CD14-positive monocyte (primary cell): ENCODE results near the gene IRAK3. TPM values are rescaled to one million over a fixed set of nuclear protein-coding genes. Genes with fewer than 3 reads are reported as not detected.

Source experiments
- DNase-seq, 3 donors: peaks; one replicate each; pipeline ENCODE4 v3.0.0-alpha.2; 2011 to 2022
- H2AFZ ChIP-seq: 2 replicates; pipeline ENCODE4 v1.6.0; 2012; ENCODE audit warnings: mild to moderate bottlenecking, low read depth, low read length, inconsistent platforms; ENCODE audit not compliant: insufficient read depth, poor library complexity, severe bottlenecking
- H3K27ac ChIP-seq, 2 donors: 1 replicate in 1 of 2; 2 replicates in 1 of 2; pipeline ENCODE4 v1.5.1; 2012 to 2013; ENCODE audit warnings: low read length in 2 of 2, control low read depth in 1 of 2, inconsistent platforms in 1 of 2, low read depth in 1 of 2, mild to moderate bottlenecking in 1 of 2
- H3K27me3 ChIP-seq, 2 donors: one replicate each; pipeline versions ENCODE4 v1.6.0 to v1.6.1; 2011 to 2013; ENCODE audit warnings: low read length in 2 of 2; ENCODE audit not compliant: control insufficient read depth in 2 of 2, insufficient read depth in 2 of 2
- H3K36me3 ChIP-seq, 2 donors: replicated peaks in 1 of 2; 1 replicate in 1 of 2; 2 replicates in 1 of 2; pipeline versions ENCODE4 v1.5.1 to v1.6.1; 2012 to 2013; ENCODE audit warnings: low read length in 2 of 2, control low read depth in 1 of 2, inconsistent platforms in 1 of 2, mild to moderate bottlenecking in 1 of 2; ENCODE audit not compliant: insufficient read depth in 2 of 2, control insufficient read depth in 1 of 2
- H3K4me1 ChIP-seq, 2 donors: 1 replicate in 1 of 2; 2 replicates in 1 of 2; pipeline versions ENCODE4 v1.5.1 to v1.6.1; 2012 to 2013; ENCODE audit warnings: low read length in 2 of 2, control low read depth in 1 of 2, inconsistent platforms in 1 of 2, mild to moderate bottlenecking in 1 of 2, moderate library complexity in 1 of 2; ENCODE audit not compliant: insufficient read depth in 2 of 2, control insufficient read depth in 1 of 2
- H3K4me2 ChIP-seq: replicated peaks from 2 replicates; pipeline ENCODE3; 2012; ENCODE audit warnings: low read length, moderate library complexity, mild to moderate bottlenecking; ENCODE audit not compliant: poor library complexity, severe bottlenecking; ENCODE audit errors: extremely low read depth
- H3K4me3 ChIP-seq, 3 experiments: fragments of 200-600 bp in 1 of 3; sonication (generic) in 1 of 3; replicated peaks in 1 of 3; 1 replicate in 2 of 3; 2 replicates in 1 of 3; pipeline ENCODE4 v1.5.1; 2011 to 2013; ENCODE audit warnings: low read length in 3 of 3, mild to moderate bottlenecking in 3 of 3, control low read depth in 2 of 3, low read depth in 2 of 3, inconsistent platforms in 1 of 3, moderate library complexity in 1 of 3
- H3K79me2 ChIP-seq: 2 replicates; pipeline ENCODE4 v1.6.0; 2012; ENCODE audit warnings: mild to moderate bottlenecking, control low read depth, inconsistent platforms, low read length, moderate library complexity; ENCODE audit not compliant: insufficient read depth
- H3K9ac ChIP-seq: 2 replicates; pipeline ENCODE4 v1.6.0; 2017; ENCODE audit warnings: low read length, mild to moderate bottlenecking; ENCODE audit not compliant: insufficient read depth, poor library complexity, severe bottlenecking
- H3K9me3 ChIP-seq, 2 donors: replicated peaks in 1 of 2; 1 replicate in 1 of 2; 2 replicates in 1 of 2; pipeline versions ENCODE4 v1.5.1 to v1.6.1; 2012 to 2013; ENCODE audit warnings: low read length in 2 of 2, control low read depth in 1 of 2; ENCODE audit not compliant: control insufficient read depth in 1 of 2, insufficient read depth in 1 of 2
- H4K20me1 ChIP-seq: 2 replicates; pipeline ENCODE4 v1.6.0; 2012; ENCODE audit warnings: mild to moderate bottlenecking, low read length, control low read depth, moderate library complexity; ENCODE audit not compliant: insufficient read depth
- H3K27ac Mint-ChIP-seq, 7 donors: one replicate each; pipeline ENCODE4 v1.8.0; 2020; ENCODE audit warnings: mild to moderate bottlenecking in 7 of 7, mixed read lengths in 7 of 7, moderate library complexity in 6 of 7, inconsistent platforms in 2 of 7
- H3K27me3 Mint-ChIP-seq, 3 donors: one replicate each; pipeline ENCODE4 v1.8.0; 2021 to 2022; ENCODE audit warnings: low read depth in 3 of 3, mild to moderate bottlenecking in 3 of 3, mixed read lengths in 3 of 3, moderate library complexity in 3 of 3, inconsistent platforms in 1 of 3
- H3K36me3 Mint-ChIP-seq, 2 donors: one replicate each; pipeline ENCODE4 v1.8.0; 2020; ENCODE audit warnings: mixed read lengths in 2 of 2, inconsistent platforms in 1 of 2, mild to moderate bottlenecking in 1 of 2
- H3K4me1 Mint-ChIP-seq: one replicate; pipeline ENCODE4 v1.8.0; 2020; ENCODE audit warnings: mild to moderate bottlenecking, mixed read lengths
- H3K4me3 Mint-ChIP-seq, 2 donors: one replicate each; pipeline ENCODE4 v1.8.0; 2020; ENCODE audit warnings: mild to moderate bottlenecking in 2 of 2, mixed read lengths in 2 of 2, moderate library complexity in 1 of 2
- H3K9me3 Mint-ChIP-seq, 7 donors: one replicate each; pipeline ENCODE4 v1.8.0; 2020 to 2022; ENCODE audit warnings: mixed read lengths in 7 of 7, mild to moderate bottlenecking in 6 of 7, moderate library complexity in 6 of 7, inconsistent platforms in 2 of 7
- CTCF ChIP-seq: fragments of 200-600 bp; IDR thresholded peaks from one replicate; pipeline ENCODE4 v1.8.0; 2022; ENCODE audit warnings: antibody characterized with exemption, mild to moderate bottlenecking
- WGBS: methylation state at CpG from one replicate; pipeline ENCODE4 v1.1.5; 2013; ENCODE audit warnings: missing lambda C conversion rate; ENCODE audit not compliant: insufficient coverage; 5-methylcytosine and 5-hydroxymethylcytosine counted together
- intact Hi-C, 2 donors: fragments of 100-400 bp; cut with micrococcal nuclease; formaldehyde crosslinking; loops; one replicate each; pipeline versions ENCODE4 v1.15.0 to v1.15.1; 2023
- polyA minus RNA-seq: library from RNA; depleted of rRNA, polyadenylated mRNA; stranded (reverse); fragments of >200 nt; gene quantifications from 2 replicates; pipeline ENCODE4 v1.2.3, GENCODE V29; 2012
- polyA plus RNA-seq, 3 donors: library from polyadenylated mRNA; depleted of rRNA in 1 of 3; unstranded in 2 of 3; stranded (reverse) in 1 of 3; fragments of 300-500 nt in 2 of 3; fragments of >200 nt in 1 of 3; fragmentation: Illumina TruSeq in 2 of 3; gene quantifications; 1 replicate in 2 of 3; 2 replicates in 1 of 3; pipeline ENCODE4 v1.2.3, GENCODE V29; 2012 to 2021
- total RNA-seq, 12 experiments: library from RNA in 1 of 12; stranded (reverse) in 1 of 12; fragments of 120-200 nt in 1 of 12; gene quantifications; one replicate each; pipeline ENCODE4 v1.2.4 and lab custom pipeline; 2013 to 2026; ENCODE audit warnings: mixed read lengths in 6 of 12, inconsistent platforms in 1 of 12

Gene IRAK3
- 77.6 TPM for total RNA-seq (2013)
- 10 to 100 TPM; 56.9 to 59.7 (median 58.0) TPM for polyA plus RNA-seq
- polyA minus RNA-seq, result 37.1 and 47.7 TPM in 2 replicates
- total RNA-seq (lab: John Stamatoyannopoulos, UW), result 362 to 654 (median 450) reads per million in 11 experiments

GRCh38 chr12:66188584-66189485 is at the start of gene IRAK3:
Gene IRAK3, plus strand, starts transcription at chr12:66189214. Its CDS starts 86 bp downstream, at chr12:66189300.
- 13% methylated on average over 79 of the region's 82 CpGs for WGBS
- Histone ChIP-seq H3K27ac (peak within 1 kb of the TSS; percentile 91 to 98), H2AFZ (peak within 1 kb of the TSS; percentile 29), H3K79me2 (peaks cover 46% of the 10 kb centered on the region), H3K4me1 (peaks cover 62 to 63% of the 10 kb centered on the region in 2 donors), H3K4me3 (peak within 1 kb of the TSS; percentile 86 to 96 (median 94)), H4K20me1 (peaks cover 28% of the 10 kb centered on the region), H3K27me3 (no peaks in the 10 kb centered on the region), H3K9ac (peak within 1 kb of the TSS; percentile 90), H3K9me3 (no peaks in the 10 kb centered on the region), H3K36me3 (no peaks in the 10 kb centered on the region), H3K4me2 (peak within 1 kb of the TSS; percentile 89)
- TF ChIP-seq CTCF, result no peak
- Mint-ChIP-seq H3K4me1 (peaks cover 55% of the 10 kb centered on the region), H3K4me3 (peak within 1 kb of the TSS; percentile 85 to 97), H3K9me3 (peaks cover 1 to 7% (median 4%) of the 10 kb centered on the region in 7 donors), H3K36me3 (peaks cover 8 to 17% of the 10 kb centered on the region in 2 donors), H3K27me3 (no peaks in the 10 kb centered on the region), H3K27ac (peak within 1 kb of the TSS; percentile 98 to 100 (median 99))
- peak; percentile 94 to 99 (median 97) for DNase-seq
- intact Hi-C loops, result no loop called here

GRCh38 chr12:66139328-66139727 is 49.7 kb upstream of the IRAK3 start:
- H3K4me1 ChIP-seq, result peaks cover 16 to 21% of the 10 kb centered on the region in 2 donors
- Mint-ChIP-seq H3K27ac (peak overlapping the region in 2 of 7 donors; percentile 10 to 46), H3K9me3 (peaks cover 11 to 33% (median 26%) of the 10 kb centered on the region in 7 donors), H3K36me3 (peaks cover 54 to 71% of the 10 kb centered on the region in 2 donors), H3K27me3 (no peaks in the 10 kb centered on the region), H3K4me3 (no peak overlapping the region), H3K4me1 (peaks cover 19% of the 10 kb centered on the region)
- no peak for TF ChIP-seq CTCF
- no peak for DNase-seq
- no peaks in the 10 kb centered on the region for H3K27me3 ChIP-seq
- no peak overlapping the region for H3K27ac ChIP-seq
- WGBS, result no CpG with 5 or more reads among the region's 2 CpGs
- peaks cover 6% of the 10 kb centered on the region for H4K20me1 ChIP-seq
- H2AFZ ChIP-seq, result no peak overlapping the region
- no peak overlapping the region for H3K9ac ChIP-seq
- H3K79me2 ChIP-seq, result peaks cover 82% of the 10 kb centered on the region
- H3K4me2 ChIP-seq, result no peak overlapping the region
- H3K9me3 ChIP-seq, result peaks cover 4 to 42% of the 10 kb centered on the region in 2 donors
- intact Hi-C loops, result no loop called here
- H3K4me3 ChIP-seq, result no peak overlapping the region
- peaks cover 65 to 83% of the 10 kb centered on the region in 2 donors for H3K36me3 ChIP-seq
